PC-9 (cell line): Measurements from ENCODE around the gene POLA1.

ENCODE experiments used
- EZH2 ChIP-seq: fragments of 200-600 bp; sonication (generic); IDR thresholded peaks from 2 replicates; pipeline ENCODE4 v1.8.0; 2017; ENCODE audit warnings: antibody characterized with exemption, low read depth
- TF ChIP-seq, protein P1 (sequence below): fragments of 200-600 bp; sonication (generic); conservative IDR thresholded peaks from 2 replicates; pipeline ENCODE4 v1.6.1; 2017; ENCODE audit warnings: mixed run types, antibody characterized with exemption, mild to moderate bottlenecking, moderate library complexity

DNA sequence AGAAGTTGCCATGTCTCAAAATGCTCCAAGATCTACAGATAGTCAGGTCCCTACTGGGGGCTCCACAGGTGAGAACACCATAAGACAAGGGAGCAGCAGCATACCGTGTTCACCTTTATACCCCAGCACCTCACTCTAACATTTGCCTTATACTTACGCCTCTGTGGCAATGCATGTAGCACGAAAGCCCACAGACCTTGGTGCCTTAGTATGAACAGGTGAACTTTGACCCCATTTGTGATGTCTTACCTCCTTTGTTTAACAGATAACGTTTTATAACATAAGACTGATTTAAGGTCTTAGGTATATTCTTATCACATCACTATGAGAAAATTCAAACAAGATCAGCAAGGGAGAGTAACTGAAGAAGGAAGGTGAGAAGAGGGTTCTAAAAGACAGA is 193.2 kb downstream of the POLA1 start:
- TF ChIP-seq, protein P1, sequence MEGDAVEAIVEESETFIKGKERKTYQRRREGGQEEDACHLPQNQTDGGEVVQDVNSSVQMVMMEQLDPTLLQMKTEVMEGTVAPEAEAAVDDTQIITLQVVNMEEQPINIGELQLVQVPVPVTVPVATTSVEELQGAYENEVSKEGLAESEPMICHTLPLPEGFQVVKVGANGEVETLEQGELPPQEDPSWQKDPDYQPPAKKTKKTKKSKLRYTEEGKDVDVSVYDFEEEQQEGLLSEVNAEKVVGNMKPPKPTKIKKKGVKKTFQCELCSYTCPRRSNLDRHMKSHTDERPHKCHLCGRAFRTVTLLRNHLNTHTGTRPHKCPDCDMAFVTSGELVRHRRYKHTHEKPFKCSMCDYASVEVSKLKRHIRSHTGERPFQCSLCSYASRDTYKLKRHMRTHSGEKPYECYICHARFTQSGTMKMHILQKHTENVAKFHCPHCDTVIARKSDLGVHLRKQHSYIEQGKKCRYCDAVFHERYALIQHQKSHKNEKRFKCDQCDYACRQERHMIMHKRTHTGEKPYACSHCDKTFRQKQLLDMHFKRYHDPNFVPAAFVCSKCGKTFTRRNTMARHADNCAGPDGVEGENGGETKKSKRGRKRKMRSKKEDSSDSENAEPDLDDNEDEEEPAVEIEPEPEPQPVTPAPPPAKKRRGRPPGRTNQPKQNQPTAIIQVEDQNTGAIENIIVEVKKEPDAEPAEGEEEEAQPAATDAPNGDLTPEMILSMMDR = no peak
- TF ChIP-seq EZH2 = no peak
